Neural cell (in vitro differentiated cells): ENCODE data around the gene FHL2.

Source experiments
- CTCF ChIP-seq: fragments of 450-650 bp; IDR thresholded peaks from 2 replicates; pipeline ENCODE4 v1.5.1; 2014; ENCODE audit warnings: antibody characterized with exemption, mild to moderate bottlenecking, moderate library complexity; ENCODE audit not compliant: poor library complexity, severe bottlenecking
- EZH2 ChIP-seq: fragments of 200-600, 300-800 bp; shearing (Covaris generic), sonication (generic); IDR thresholded peaks from 2 replicates; pipeline ENCODE4 v1.6.1; 2014; ENCODE audit warnings: antibody characterized with exemption, low read length, borderline replicate concordance, mild to moderate bottlenecking; ENCODE audit not compliant: insufficient read depth, poor library complexity, severe bottlenecking
- MXI1 ChIP-seq: fragments of 450-650 bp; conservative IDR thresholded peaks from 2 replicates; pipeline ENCODE4 v1.6.1; 2014; ENCODE audit warnings: antibody characterized with exemption, mild to moderate bottlenecking; ENCODE audit not compliant: poor library complexity, severe bottlenecking
- POLR2AphosphoS5 ChIP-seq: IDR thresholded peaks from 2 replicates; pipeline ENCODE4 v1.6.1; 2012
- REST ChIP-seq: IDR thresholded peaks from 2 replicates; pipeline ENCODE4 v1.6.1; 2012; ENCODE audit warnings: borderline replicate concordance
- SMC3 ChIP-seq: fragments of 450-650 bp; conservative IDR thresholded peaks from 2 replicates; pipeline ENCODE4 v1.6.1; 2014; ENCODE audit warnings: antibody characterized with exemption, mild to moderate bottlenecking, moderate library complexity; ENCODE audit not compliant: poor library complexity

GRCh38 chr2:105413206-105413605 is 14.4 kb upstream of the FHL2 start:
- no peak for TF ChIP-seq CTCF
- TF ChIP-seq SMC3, result no peak
- TF ChIP-seq EZH2, result no peak
- TF ChIP-seq POLR2AphosphoS5, result no peak
- no peak for TF ChIP-seq REST
- TF ChIP-seq MXI1, result no peak
